ENCODE data around the gene RELL1. TPM values are rescaled to one million over a fixed set of nuclear protein-coding genes. Genes with fewer than 3 reads are reported as not detected.

The RELL1 gene
- total RNA-seq, 1 experiment from 2014 or later, result 45.9 TPM

DNA sequence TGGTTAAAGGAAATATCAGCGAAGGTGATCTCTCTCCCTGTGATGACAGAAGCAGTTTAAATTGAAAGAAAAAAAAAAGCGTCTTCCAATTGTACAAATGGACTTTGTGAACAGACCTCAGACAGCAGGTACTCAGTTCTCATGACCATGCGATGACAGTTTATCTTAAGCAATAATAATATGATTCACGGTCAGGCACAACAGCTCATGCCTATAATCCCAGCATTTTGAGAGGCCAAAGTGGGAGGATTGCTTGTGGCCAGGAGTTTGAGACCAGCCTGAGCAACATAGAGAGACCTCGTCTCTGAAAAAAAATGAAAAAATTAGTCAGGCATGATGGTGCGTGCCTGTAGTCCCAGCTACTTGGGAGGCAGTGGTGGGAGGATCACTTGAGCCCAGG is 51.0 kb downstream of the RELL1 start:
- DNase-seq (ENCODE audit: low read depth), result no peak

DNA sequence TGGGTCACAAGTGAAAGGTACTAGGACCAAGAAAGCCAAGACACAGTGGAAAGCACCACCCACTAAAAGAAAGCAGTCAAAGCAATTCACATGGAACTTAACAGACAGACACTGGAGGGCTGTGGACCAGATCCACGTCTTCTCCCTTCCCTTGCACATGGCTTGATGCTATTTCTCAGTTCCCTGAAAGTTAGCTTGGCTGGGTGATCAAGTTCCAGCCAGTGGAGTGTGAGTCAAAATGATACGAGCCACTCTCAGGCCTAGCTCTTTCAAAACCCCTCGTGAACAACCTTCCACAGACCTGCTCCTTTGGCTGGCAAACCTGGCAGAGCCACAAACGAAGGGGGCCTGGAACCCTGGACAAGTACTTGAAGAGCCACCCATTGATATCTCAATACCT is 52.0 kb downstream of the RELL1 start:
- DNase-seq (ENCODE audit: low read depth), result no peak

DNA sequence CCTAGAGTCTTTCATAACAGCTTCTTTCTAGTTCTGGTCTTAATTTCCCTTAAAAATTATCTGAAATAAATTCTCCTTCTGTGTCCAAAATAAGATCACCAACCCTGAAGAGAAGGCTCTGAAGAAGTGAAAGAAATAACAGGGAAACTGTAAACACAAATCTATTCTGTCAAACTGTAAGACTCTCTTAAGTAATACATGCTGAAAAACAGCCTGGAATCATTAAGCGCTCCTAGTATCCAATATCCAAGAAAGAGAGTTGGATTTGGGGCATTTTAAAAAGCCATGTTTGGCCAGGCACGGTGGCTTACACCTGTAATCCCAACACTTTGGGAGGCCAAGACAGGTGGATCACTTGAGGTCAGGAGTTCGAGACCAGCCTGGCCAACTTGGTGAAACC is 53.3 kb downstream of the RELL1 start:
- DNase-seq (ENCODE audit: low read depth), result no peak

DNA sequence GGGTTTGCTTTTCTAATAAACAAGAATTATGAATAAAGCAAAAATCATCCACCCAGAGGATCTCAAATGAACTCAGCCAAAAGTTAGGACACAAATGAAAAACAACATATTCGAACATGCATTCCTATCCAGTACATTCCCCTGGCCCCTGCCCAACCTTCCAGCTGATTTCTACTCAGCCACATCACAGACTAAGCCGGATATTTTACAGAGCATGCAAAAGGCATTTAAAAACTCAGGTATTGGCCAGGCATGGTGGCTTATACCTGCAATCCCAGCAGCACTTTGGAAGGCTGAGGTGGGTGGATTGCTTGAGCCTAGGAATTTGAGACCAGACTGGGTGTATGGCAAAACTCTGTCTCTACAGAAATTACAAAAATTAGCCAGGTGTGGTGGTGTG is 54.6 kb downstream of the RELL1 start:
- DNase-seq (ENCODE audit: low read depth), result no peak

DNA sequence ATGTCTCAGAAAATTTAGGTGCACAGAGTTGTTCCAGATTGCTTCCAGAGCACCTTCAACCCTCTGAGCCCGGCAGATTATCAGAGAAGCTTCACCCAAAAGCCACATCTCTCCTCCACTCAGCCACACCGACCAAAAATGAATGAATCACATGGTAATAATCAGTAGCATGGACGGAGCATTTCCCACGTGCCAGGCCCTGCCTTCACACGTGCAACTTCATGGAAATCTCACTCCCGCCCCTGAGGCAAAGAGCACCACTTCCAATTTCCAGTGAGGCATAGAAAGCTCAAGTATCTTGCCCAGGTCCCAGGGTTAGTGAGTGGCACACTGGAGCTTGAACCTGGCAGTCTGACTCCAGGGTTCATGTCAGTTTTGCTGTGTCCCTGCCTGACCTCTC is 56.5 kb downstream of the RELL1 start:
- no peak for DNase-seq (ENCODE audit: low read depth)

DNA sequence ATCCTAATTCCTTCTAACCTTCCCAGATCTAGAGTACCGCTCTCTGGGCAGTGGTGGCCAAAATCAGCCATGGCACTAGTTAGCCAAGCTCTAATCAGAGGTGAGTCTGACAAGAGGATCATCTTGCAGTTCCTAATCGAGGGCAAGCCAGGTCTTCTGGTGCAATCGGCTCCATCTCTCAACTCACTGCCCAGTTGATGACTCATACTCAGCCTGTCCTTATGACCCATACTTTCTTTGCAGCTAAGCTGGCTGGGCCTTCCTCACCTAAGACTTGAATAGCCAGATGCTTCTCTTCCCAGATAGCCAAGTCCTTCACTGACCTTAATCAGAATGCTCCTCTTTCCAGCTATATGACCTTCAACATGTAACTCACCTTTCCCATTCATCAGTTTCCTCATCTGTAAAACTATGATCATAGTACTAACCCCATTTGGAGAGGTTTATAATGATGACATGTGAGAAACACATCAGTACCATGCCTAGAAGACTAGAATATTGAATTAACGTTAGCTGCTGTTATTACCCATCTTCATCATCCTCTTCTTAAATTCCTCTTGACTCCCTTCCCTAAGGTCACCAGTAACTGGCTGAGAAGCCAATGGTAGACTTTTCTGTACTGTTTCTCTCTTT is 57.1 kb downstream of the RELL1 start:
- DNase-seq (ENCODE audit: low read depth), result peak; percentile 24

DNA sequence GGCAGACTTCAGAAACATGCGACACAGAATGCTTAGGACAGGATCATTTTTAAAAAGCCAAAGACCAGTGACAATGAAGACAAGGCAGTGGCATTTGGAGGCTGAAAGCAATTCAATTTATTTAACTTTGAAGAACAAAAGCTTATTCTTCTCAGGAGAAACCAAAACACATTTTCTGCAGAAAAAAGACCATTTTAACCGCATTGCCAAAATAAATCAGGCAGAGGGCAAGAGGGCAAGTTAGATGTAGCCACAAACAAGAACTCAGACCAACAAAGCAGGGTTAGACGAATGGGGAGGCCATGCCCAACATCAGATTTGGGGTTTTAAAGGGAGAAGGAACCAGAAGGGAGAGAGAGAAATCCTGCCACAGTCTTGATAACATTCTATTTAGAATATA is 58.9 kb downstream of the RELL1 start:
- DNase-seq (ENCODE audit: low read depth), result no peak

DNA sequence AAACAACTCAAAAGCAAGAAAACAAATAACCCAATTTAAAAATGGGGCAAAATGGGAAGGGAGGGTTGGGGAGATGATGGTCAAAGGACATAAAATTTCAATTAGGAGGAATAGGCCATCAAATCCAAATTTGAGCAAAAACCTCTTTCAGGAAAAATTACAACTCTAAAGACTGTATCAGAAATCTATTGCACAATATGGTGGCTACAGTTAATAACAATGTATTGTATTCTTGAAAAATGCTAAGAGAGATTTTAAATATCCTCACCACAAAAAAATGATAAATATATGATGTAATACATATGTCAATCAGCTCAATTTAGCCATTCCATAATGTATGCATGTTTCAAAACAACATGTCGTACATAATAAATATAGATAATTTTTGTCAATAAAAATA is 60.7 kb downstream of the RELL1 start:
- no peak for DNase-seq (ENCODE audit: low read depth)

DNA sequence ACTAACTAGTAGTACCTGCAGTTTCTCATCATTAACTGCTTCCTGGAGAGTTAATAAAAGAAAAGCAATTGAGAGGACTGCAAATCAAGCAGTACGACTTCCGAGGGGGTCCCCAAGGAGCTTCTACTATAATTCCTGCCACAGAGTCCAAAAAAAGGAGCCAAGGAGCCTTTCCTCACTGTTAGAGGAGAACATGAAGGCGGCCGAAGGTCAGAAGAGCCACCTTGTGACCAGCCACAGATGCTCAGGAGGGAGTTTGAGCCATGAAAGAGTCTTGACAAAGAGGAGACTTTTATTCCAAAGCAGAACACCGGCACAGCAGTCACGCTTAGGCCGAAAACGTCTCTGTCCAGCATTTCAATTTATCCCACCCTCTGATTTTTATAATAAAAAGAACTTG is 62.2 kb downstream of the RELL1 start:
- no peak for DNase-seq (ENCODE audit: low read depth)

DNA sequence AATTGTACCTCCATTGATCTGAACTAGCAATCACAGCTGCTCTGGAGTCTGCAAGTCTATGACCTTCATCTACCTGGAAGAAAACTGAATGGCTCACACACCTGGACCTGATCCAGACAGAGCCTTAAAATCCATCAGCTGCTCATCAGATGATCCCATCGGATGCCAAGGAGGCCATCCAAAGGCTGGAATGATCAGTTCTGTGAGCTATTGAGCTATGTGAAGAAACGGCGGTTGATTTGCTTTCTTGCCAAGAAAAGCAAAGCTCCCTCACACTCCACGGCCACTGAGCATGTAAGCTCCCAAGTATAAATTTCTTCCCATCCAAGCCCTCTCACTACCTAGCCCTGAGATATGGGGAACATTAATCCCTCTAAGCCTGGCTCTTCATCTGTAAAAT is 63.1 kb downstream of the RELL1 start:
- DNase-seq (ENCODE audit: low read depth), result no peak

DNA sequence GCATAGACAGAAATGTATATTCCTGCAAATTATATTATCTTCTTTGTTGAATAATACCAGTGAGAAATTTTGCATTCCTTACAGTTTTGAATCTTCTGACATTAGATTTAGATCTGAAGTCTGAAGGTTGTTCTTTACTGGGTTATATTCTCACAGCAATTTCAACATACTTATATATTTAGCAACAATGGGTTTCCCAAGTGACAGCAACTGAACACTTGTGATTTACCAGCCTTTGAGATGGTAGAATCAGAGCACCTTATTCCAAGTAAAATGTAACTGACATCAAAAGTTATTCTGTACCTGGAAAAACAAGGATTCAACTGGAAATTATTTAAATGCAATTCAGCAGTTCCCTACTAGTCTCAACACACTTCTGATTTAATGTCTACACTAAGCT is 66.0 kb downstream of the RELL1 start:
- no peak for DNase-seq (ENCODE audit: low read depth)

DNA sequence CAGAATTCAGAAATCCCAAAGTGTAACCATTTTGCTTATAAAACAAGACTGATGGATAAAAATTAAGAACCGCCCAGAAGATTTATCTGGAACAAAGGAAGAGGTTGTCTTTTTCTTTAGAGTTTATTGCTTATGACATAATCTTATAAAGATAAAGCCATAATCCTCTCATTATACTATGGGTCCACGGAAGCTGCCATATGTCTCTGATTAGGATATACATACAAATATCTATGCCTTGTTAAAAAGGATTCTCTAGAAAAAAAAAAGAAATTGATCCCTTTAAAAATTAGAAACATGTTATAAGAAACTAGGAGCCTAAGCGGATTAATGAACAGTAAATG is 70.5 kb downstream of the RELL1 start:
- no peak for DNase-seq (ENCODE audit: low read depth)

DNA sequence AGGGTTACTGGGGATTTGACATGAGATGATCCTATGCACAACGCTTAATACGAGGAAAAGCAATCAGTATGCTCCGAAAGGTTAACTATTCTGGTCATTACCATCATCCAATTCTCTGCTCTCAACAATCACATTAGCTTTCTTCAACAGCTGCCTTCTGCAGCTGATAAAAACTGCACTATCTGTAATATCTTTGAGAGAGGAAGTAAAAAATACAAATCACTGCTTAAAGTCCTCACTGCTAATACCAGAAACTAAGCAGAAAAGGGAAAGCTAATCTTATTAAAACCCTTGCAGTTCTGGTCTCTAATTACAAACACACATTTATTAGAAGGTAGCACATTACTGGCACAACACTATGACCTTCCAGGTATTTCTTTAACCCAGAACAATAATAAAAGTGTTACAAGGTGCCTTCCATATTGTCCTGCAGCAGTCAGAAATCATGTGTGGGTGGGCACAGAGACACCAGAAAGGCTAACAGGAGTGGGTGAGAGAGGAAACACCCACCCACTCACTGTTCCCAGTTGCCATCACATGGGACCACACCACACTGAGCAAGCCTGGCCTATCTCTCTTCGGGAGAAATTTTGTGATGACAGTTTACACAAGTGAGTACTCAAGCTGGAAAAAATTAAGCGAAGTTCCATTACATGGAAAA is 71.0 kb downstream of the RELL1 start:
- no peak for DNase-seq (ENCODE audit: low read depth)

DNA sequence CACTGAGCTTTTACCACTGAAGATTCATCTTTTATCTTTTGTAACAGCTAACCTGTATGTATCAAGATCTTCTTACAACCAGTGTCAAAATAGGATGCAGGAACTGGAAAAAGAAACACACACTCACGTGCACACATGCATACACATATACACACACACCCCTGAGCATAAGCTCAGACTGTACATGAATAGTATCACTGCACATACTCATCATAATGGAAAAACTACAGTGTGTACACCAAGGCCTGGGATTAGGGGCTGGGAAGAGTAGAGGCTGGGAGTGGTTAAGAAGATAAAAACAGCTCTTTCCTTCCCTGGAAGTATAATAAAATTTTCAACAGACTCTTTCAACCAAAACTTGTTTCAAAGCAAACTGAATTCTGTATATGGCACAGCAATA is 73.4 kb downstream of the RELL1 start:
- DNase-seq (ENCODE audit: low read depth), result no peak

DNA sequence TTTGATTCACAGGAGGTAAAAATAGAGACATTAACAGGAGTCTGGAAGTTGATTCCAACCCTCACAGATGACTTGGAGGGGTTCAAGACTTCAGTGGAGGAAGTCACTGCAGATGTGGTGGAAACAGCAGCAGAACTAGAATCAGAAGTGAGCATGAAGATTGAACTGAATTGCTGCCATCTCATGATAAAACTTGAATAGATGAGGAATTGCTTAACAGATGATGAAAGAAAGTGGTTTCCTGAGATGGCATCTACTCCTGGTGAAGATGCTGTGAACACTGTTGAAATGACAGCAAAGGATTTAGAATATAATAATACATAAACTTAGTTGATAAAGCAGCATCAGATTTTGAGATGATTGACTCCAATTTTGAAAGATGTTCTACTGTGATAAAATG is 76.5 kb downstream of the RELL1 start:
- DNase-seq (ENCODE audit: low read depth), result no peak

DNA sequence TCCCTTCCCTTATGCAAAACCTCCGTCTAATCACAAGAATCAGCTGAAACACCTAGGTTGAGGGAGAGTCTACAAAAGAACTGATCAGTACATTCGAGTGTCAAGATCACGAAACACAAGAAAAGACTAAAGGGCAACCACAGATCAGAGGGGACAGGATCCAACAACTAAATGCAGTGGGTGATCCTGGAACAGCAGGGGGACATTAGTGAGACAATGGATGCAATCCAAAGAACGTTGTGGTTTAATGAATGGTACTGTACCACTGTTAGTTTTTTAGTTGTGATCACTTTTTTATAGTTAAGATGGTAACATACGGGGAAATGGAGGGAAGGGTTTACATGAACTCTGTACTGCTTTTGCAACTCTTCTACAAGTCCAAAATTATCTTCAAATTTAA is 79.2 kb downstream of the RELL1 start:
- no peak for DNase-seq (ENCODE audit: low read depth)

DNA sequence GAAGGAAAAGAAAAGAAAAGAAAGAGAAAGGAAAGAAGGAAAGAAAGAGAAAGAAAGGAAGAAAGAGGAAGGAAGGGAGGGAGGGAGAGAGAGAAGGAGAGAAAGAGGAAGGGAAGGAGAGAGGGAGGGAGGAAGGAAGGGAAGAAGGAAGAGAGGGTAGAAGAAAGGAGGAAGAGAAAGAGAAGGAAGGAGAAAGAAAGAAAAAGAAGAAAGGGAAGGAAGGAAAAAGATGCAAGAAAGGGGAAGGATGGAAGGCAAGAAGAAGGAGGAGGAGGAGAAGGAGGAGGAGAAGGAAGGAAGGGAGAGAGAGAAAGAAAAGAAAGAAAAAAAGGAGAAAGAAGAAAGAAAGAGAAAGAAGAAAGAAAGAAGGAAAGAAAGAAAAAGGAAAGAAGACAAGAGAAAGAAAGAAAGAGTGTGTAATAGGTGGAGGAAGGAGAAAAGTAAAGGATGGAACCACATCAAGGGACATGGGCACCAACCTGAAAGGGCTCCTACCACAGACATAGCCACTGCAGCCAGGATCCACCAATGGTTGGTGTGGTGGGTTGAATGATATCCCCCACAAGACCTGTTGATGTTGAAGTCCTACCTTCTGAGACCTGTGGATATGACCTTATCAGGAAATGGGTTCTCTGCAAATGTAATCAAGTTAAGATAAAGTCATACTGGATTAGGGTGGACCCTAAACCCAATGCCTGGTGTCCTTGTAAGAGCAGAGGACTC is 80.2 kb downstream of the RELL1 start:
- DNase-seq (ENCODE audit: low read depth), result no peak

DNA sequence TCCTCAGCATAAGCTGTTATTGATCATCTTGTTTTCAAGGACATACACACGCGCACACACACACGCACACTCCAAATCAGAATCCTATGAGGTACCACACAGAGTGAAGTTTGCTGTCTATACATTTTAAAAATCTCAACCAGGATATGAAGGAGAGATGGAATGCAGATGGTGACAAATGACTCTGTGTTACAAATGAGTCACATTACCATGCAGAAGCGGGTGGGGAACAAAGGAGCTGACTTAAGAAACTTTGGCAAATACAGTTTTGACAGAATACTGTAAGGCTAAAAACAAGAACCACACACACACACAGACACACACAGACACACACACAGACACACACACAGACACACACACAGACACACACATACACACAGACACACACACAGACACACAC is 81.7 kb downstream of the RELL1 start:
- DNase-seq (ENCODE audit: low read depth), result peak; percentile 42

DNA sequence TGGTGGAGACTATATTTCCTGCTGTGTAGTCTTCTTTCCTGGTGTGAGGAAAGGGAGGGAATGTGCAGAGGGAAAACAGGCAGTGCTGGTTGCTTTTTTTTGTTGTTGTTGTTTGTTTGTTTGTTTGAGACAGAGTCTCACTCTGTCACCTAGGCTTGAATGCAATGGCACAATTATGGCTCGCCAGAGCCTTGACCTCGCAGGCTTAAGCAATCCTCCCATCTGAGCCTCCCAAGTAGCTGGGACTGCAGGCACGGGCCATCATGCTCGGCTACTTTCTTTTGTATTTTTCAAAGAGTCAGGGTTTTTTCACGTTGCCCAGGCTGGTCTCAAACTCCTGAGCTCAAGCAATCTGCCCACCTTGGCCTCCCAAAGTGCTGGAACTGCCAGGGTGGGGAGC is 82.5 kb downstream of the RELL1 start:
- DNase-seq (ENCODE audit: low read depth), result no peak

DNA sequence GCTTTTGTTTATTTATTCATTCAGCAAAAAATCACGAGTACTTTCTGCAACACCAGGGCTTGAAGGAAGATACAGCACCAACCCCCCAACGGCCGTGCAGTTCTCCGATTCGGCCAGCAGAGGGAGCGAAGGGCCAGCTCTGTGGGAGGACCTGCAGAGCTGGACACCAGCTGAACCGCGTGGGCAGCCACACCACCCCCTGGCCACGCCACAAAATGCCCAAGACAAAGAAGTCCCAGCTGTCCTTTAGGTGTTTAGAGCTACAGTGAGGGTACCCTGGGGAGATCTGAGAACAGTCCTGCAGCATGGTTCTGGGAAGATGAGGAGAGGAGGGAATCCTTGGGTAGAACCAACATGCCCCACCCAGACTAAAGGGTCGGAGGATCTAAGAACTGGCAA is 83.1 kb downstream of the RELL1 start:
- peak; percentile 71 for DNase-seq (ENCODE audit: low read depth)

DNA sequence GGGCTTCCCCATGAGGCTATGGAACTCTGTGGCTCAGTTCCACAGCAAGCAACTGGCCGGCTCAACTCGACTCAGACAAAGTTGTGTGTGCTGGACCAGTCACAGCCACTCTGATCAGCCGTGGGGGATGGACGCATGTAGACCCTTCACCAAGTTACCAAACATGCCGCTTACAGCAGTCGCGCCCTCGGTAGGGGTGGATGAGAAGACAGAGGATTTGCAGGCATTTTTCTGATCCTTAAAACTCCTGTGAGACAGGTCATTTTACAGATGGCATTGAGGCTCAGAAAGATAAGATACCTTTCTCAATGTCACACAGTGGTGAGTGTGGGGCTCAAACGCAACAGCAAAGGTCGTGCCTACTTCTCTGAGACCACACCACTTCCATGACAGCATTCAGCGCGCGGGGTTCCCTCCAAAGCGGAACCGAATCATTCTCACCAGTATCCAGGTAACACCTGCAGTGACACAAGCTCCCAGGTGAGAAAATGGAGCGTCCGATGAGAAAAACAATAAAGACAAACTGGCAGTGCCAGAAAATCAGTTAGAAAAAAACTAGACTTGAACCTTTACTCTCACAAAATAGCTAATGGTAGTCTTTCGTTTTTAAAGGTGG is 83.6 kb downstream of the RELL1 start:
- DNase-seq (ENCODE audit: low read depth), result no peak

DNA sequence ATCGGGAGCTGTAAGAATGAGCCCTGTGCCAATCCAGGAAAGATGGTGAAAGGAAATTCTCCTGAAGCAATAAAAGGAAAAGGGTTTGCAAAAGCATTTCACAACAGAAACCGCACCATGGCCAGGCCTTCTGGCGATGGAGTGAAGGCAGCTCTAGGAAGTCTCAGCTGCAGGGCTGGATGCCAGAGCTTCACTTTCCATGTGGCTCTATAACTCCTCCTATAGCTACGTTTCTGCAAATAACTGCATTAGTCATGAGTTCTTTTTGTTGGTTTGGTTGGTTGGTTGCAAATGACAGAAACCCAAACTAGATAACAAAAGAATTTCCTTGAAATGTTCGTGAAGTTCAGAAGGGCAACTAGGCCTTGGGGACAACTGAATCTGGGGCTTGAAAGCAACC is 84.6 kb downstream of the RELL1 start:
- DNase-seq (ENCODE audit: low read depth), result peak; percentile 64

Measured in Daoy (cell line).